ENCODE data around the gene POLG.
"Not testable (repeated sequence)": the region's sequence is repeated elsewhere in the genome, so short reads cannot be mapped to it uniquely, and the experiment has no call there.

Gene POLG

GRCh38 chr15:89307046-89307587 is 27.5 kb downstream of the POLG start:
- DNase-seq = no peak

GRCh38 chr15:89305395-89305794 is 29.2 kb downstream of the POLG start:
- in situ Hi-C loops (cut with MboI; ENCODE audit: low pct_unique_long_range_greater_than_20kb, low sequenced_read_pairs) = no loop called here

More at GRCh38 chr15:89307046-89307587, 27.5 kb downstream of the POLG start:
- in situ Hi-C loops (cut with MboI; ENCODE audit: low pct_unique_long_range_greater_than_20kb, low sequenced_read_pairs) = no loop called here

GRCh38 chr15:89303986-89304385 is 30.6 kb downstream of the POLG start:
- DNase-seq = no peak
- in situ Hi-C loops (cut with MboI; ENCODE audit: low pct_unique_long_range_greater_than_20kb, low sequenced_read_pairs) = no loop called here

More at GRCh38 chr15:89305395-89305794, 29.2 kb downstream of the POLG start:
- no peak for DNase-seq

GRCh38 chr15:89301304-89302089 is 33.1 kb downstream of the POLG start:
- DNase-seq = no peak
- in situ Hi-C loops (cut with MboI; ENCODE audit: low pct_unique_long_range_greater_than_20kb, low sequenced_read_pairs) = no loop called here

GRCh38 chr15:89299896-89300295 is 34.7 kb downstream of the POLG start:
- no peak for DNase-seq
- in situ Hi-C loops (cut with MboI; ENCODE audit: low pct_unique_long_range_greater_than_20kb, low sequenced_read_pairs) = no loop called here

- in situ Hi-C loops (cut with MboI; ENCODE audit: low pct_unique_long_range_greater_than_20kb, low sequenced_read_pairs) = no loop called here
- no peak for DNase-seq
Measured at GRCh38 chr15:89293012-89293411, 41.6 kb downstream of the POLG start.

GRCh38 chr15:89291934-89292438 is 42.6 kb downstream of the POLG start:
- DNase-seq = no peak
- in situ Hi-C loops (cut with MboI; ENCODE audit: low pct_unique_long_range_greater_than_20kb, low sequenced_read_pairs) = no loop called here

- in situ Hi-C loops (cut with MboI; ENCODE audit: low pct_unique_long_range_greater_than_20kb, low sequenced_read_pairs) = no loop called here
- no peak for DNase-seq
Measured at GRCh38 chr15:89283201-89283600, 51.4 kb downstream of the POLG start.

GRCh38 chr15:89282631-89283030 is 52.0 kb downstream of the POLG start:
- in situ Hi-C loops (cut with MboI; ENCODE audit: low pct_unique_long_range_greater_than_20kb, low sequenced_read_pairs) = no loop called here

GRCh38 chr15:89278307-89278706 is 56.3 kb downstream of the POLG start:
- in situ Hi-C loops (cut with MboI; ENCODE audit: low pct_unique_long_range_greater_than_20kb, low sequenced_read_pairs) = no loop called here
- no peak for DNase-seq

More at GRCh38 chr15:89282631-89283030, 52.0 kb downstream of the POLG start:
- DNase-seq = no peak

- in situ Hi-C loops (cut with MboI; ENCODE audit: low pct_unique_long_range_greater_than_20kb, low sequenced_read_pairs); DNase-seq: not testable (repeated sequence)
Measured at GRCh38 chr15:89277281-89277680, 57.3 kb downstream of the POLG start.

Data from KBM-7 (cell line).